ENCODE data around the gene PLSCR4.

Gene PLSCR4

DNA sequence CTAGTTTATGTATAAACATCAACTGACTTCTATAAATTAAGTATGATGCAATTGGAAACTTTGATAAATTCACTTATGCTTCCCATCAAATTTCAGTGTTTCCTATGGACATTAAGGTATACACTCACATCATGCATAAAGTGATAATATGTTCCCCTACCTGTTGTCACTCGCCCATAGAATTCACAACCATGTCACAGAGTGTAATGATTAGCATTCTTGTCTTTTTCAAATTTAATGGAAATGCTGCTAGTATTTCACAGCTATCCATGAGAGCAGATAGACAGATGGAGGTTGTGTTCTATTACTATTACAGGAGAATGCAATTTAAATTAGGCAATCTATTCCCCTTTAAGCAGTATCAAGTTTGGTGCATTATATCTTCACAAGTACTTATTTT is 984 bp downstream of the PLSCR4 start:
- peak overlapping the region; percentile 88 for H3K4me3 Mint-ChIP-seq

DNA sequence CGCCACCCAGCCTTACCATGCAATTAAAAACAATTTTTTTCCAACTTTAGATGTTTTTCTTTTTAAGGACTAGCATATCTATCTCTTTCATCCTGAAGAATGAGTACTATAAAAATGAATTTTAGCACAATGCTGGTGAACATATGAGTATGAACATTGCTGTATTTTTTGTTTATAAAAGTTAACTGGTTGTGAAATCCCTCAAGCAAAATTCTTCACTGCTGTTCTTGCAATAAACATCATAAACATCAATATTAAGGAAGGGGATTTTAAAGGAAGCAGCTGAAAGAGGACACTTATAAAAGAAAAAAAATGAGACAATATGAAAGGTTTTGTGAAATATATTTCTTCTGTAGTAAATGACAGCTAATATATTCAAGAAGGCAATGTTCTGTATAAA is 3.0 kb downstream of the PLSCR4 start:
- Mint-ChIP-seq H3K27ac (no peak overlapping the region), H3K9me3 (peaks cover 13% of the 10 kb centered on the region), H3K4me3 (no peak overlapping the region), H3K4me1 (no peaks in the 10 kb centered on the region), H3K36me3 (ENCODE audit: low read depth) (no peaks in the 10 kb centered on the region), H3K27me3 (ENCODE audit: low read depth, poor library complexity) (peaks cover 18% of the 10 kb centered on the region)
- TF ChIP-seq, protein P1, sequence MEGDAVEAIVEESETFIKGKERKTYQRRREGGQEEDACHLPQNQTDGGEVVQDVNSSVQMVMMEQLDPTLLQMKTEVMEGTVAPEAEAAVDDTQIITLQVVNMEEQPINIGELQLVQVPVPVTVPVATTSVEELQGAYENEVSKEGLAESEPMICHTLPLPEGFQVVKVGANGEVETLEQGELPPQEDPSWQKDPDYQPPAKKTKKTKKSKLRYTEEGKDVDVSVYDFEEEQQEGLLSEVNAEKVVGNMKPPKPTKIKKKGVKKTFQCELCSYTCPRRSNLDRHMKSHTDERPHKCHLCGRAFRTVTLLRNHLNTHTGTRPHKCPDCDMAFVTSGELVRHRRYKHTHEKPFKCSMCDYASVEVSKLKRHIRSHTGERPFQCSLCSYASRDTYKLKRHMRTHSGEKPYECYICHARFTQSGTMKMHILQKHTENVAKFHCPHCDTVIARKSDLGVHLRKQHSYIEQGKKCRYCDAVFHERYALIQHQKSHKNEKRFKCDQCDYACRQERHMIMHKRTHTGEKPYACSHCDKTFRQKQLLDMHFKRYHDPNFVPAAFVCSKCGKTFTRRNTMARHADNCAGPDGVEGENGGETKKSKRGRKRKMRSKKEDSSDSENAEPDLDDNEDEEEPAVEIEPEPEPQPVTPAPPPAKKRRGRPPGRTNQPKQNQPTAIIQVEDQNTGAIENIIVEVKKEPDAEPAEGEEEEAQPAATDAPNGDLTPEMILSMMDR (IDR thresholded peaks at IDR 0.05) = no peak
- DNase-seq = no peak

More for the DNA sequence above, 984 bp downstream of the PLSCR4 start:
- DNase-seq = no peak
- Mint-ChIP-seq H3K36me3 (ENCODE audit: low read depth) (no peaks in the 10 kb centered on the region), H3K9me3 (peaks cover 27% of the 10 kb centered on the region), H3K27ac (no peak overlapping the region), H3K27me3 (ENCODE audit: low read depth, poor library complexity) (peaks cover 22% of the 10 kb centered on the region), H3K4me1 (no peaks in the 10 kb centered on the region)
- TF ChIP-seq, protein P1 (IDR thresholded peaks at IDR 0.05) = no peak

DNA sequence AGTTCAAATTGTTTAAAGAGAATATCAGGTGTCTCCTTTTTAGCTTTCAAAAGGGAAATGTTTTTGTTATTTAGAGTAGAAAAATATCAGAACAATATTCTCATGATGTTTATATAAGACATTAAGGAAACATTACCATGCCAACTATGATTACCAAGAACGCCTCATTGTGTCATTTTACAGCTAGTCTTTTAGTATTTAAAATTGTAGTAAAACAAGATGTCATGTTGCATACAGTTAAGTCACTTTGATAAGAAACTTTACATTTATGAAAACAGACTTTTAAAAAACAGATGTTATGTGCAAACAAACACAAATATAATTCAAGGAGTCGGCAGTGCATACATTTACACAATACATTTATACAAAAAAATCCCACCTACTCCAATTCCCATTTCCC is 4.4 kb downstream of the PLSCR4 start:
- Mint-ChIP-seq H3K4me3 (no peak overlapping the region), H3K4me1 (no peaks in the 10 kb centered on the region), H3K27ac (no peak overlapping the region), H3K27me3 (ENCODE audit: low read depth, poor library complexity) (peaks cover 18% of the 10 kb centered on the region), H3K9me3 (no peaks in the 10 kb centered on the region), H3K36me3 (ENCODE audit: low read depth) (no peaks in the 10 kb centered on the region)
- TF ChIP-seq, protein P1 (IDR thresholded peaks at IDR 0.05) = no peak
- DNase-seq = no peak

DNA sequence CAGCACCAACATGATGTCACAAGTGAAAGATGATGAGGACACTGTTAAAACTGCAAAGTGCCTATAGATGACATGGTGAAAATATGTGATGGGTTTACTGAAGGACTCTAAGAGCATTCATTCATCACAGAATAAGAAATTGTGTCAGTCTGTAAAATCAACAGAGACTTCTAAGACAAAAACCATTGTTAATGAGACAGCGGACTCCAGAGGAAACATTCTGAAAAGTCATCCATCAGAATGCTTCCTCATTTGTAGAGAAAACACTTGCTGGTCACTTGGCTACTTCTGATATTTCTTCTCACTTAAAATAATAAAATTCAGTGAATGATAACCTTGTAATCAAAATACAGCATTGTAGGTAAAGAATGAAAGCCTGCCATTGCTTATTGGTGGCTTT is 7.3 kb downstream of the PLSCR4 start:
- Mint-ChIP-seq H3K27me3 (ENCODE audit: low read depth, poor library complexity) (peaks cover 1% of the 10 kb centered on the region), H3K4me1 (no peaks in the 10 kb centered on the region), H3K27ac (no peak overlapping the region), H3K4me3 (no peak overlapping the region), H3K9me3 (peaks cover 11% of the 10 kb centered on the region), H3K36me3 (ENCODE audit: low read depth) (no peaks in the 10 kb centered on the region)
- TF ChIP-seq, protein P1 (IDR thresholded peaks at IDR 0.05) = no peak
- no peak for DNase-seq

DNA sequence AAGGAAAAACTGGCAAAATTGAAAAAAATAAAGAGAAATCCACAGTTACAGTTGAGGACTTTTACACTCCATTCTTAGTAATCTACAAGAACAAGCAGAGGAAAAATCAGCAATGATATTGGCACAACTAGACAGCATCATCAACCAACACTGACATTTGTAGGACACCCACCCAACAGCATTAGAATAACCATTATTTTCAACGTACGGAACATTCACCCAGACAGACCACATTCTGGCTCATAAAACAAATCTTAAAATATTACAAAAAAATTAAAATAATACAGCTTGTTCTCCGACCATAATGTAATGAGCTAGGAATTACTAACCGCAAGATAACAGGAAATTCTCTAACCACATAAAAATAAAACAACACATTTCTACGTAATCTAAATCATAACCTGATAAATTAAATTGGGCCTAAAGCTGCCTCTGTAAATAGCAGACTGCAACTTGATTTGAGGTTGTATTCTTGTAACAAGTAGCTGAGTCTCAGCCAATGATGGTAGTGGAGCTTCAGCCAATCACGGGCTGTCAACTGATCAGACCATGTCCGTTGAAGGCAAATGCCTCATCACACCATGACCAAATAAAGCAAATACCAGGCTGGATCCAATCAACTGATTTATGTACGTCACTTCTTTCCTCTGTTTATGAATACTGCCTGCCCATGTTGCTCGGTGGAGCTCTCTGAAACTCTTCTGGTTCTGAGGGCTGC is 9.2 kb downstream of the PLSCR4 start:
- no peak for DNase-seq
- Mint-ChIP-seq H3K4me3 (no peak overlapping the region), H3K27ac (no peak overlapping the region), H3K9me3 (peaks cover 25% of the 10 kb centered on the region), H3K27me3 (ENCODE audit: low read depth, poor library complexity) (no peaks in the 10 kb centered on the region), H3K4me1 (no peaks in the 10 kb centered on the region), H3K36me3 (ENCODE audit: low read depth) (peaks cover 9% of the 10 kb centered on the region)
- TF ChIP-seq, protein P1 (IDR thresholded peaks at IDR 0.05) = no peak

DNA sequence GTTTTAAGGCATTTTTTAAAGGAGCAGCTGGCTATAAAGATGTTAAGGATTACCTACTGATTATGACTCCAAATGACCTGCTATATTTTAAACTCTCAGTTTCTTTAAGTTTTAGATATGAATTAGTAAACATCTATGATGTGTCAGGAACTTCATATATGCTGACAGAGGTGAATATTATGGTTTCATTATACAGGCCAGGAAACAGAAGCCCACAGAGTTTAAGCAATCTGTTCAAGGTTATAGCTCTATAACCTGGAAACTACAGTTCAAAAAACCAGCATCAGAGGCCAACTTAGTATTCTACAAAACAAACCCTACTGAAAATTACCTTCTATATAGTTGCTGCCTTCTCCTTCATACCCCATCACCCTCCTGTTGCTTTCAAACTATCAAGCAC is 17.4 kb downstream of the PLSCR4 start:
- TF ChIP-seq, protein P1 (IDR thresholded peaks at IDR 0.05) = no peak
- Mint-ChIP-seq H3K4me3 (no peak overlapping the region), H3K36me3 (ENCODE audit: low read depth) (peaks cover 22% of the 10 kb centered on the region), H3K27ac (no peak overlapping the region), H3K9me3 (peaks cover 36% of the 10 kb centered on the region), H3K4me1 (no peaks in the 10 kb centered on the region), H3K27me3 (ENCODE audit: low read depth, poor library complexity) (peaks cover 3% of the 10 kb centered on the region)
- DNase-seq = no peak

Measured in nephron progenitor cell (in vitro differentiated cells).